Stimulated activated naive CD8-positive, alpha-beta T cell treated with anti-CD3 and anti-CD28 coated beads, Interleukin-15, Interleukin-2, amounts not matched to agents 100 ng/mL and 50 ng/mL, for 24 hours (primary cell): ENCODE data around the gene LSAMP.

Source experiments
- H3K27ac Mint-ChIP-seq: one replicate; pipeline ENCODE4 v1.8.0; 2021; ENCODE audit warnings: mild to moderate bottlenecking, mixed read lengths
- H3K27me3 Mint-ChIP-seq: one replicate; pipeline ENCODE4 v1.8.0; 2021; ENCODE audit warnings: mixed read lengths
- H3K36me3 Mint-ChIP-seq: one replicate; pipeline ENCODE4 v1.8.0; 2021; ENCODE audit warnings: low read depth, mixed read lengths
- H3K4me1 Mint-ChIP-seq: one replicate; pipeline ENCODE4 v1.8.0; 2021; ENCODE audit warnings: low read depth, mixed read lengths
- H3K4me3 Mint-ChIP-seq: one replicate; pipeline ENCODE4 v1.8.0; 2021; ENCODE audit warnings: mild to moderate bottlenecking, mixed read lengths
- H3K9me3 Mint-ChIP-seq: one replicate; pipeline ENCODE4 v1.8.0; 2021; ENCODE audit warnings: mixed read lengths

LSAMP gene

DNA sequence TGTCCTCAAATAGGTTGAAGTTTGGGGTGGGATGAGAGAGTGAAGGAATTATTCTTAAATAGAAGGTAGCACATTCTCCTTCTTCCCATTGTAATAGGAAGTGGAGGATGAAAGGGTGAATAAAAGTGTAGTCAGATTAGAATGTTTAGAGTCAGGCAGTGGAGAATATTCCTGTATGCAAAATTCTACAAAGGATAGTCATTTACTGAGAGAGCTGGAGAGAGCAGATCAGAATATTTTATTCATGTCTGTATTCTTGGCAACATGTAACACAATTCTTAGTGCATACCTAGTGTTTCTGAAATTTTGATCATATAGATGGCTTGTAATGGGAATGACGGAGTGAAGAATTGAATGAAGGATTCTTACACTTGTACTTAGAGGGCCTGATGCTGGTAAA lies 139.1 kb downstream of the LSAMP start:
- Mint-ChIP-seq H3K36me3 (no peaks in the 10 kb centered on the region), H3K27me3 (no peaks in the 10 kb centered on the region), H3K4me1 (no peaks in the 10 kb centered on the region), H3K4me3 (no peak overlapping the region), H3K9me3 (peaks cover 4% of the 10 kb centered on the region), H3K27ac (no peak overlapping the region)

DNA sequence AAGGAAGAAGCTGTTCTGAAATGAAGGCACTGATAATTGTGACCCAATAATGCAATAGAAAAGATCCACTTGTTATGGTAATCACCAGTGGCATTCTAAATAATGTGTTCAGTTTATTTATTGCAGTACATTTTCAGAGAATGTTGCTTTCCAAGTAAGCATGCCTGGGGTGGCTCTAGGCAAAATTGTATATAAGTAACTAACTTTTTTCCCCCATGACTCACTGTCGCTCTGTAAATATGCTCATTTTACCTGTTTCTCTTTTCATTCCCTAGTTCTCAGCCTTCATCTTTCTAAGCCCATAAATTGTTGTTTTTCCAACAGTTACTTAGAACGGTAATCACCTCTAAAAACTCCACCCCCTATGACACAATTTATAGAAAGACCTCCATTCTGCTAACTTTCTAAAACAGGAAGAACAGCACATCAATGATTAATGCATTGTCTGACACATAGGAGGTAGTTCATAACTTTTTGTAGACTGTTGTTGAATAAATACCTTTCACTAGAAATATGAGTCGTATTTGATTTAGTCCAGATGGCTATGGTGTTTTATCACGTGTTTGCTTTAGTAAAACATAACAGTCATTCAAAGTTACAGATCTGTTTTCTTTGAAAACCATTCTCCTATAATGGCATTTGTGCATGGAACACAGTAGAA lies 143.1 kb downstream of the LSAMP start:
- Mint-ChIP-seq H3K36me3 (no peaks in the 10 kb centered on the region), H3K4me3 (no peak overlapping the region), H3K4me1 (no peaks in the 10 kb centered on the region), H3K27me3 (no peaks in the 10 kb centered on the region), H3K9me3 (peaks cover 9% of the 10 kb centered on the region), H3K27ac (no peak overlapping the region)

- no peak overlapping the region for H3K4me3 Mint-ChIP-seq
- no peaks in the 10 kb centered on the region for H3K36me3 Mint-ChIP-seq
- no peaks in the 10 kb centered on the region for H3K4me1 Mint-ChIP-seq
- no peaks in the 10 kb centered on the region for H3K27me3 Mint-ChIP-seq
- H3K27ac Mint-ChIP-seq = no peak overlapping the region
- H3K9me3 Mint-ChIP-seq = peaks cover 9% of the 10 kb centered on the region
These were observed 143.9 kb downstream of the LSAMP start for GRCh38 chr3:116301422-116301821.

- Mint-ChIP-seq H3K27me3 (no peaks in the 10 kb centered on the region), H3K36me3 (no peaks in the 10 kb centered on the region), H3K9me3 (peaks cover 4% of the 10 kb centered on the region), H3K4me1 (no peaks in the 10 kb centered on the region), H3K4me3 (no peak overlapping the region), H3K27ac (no peak overlapping the region)
These were observed 145.1 kb downstream of the LSAMP start for GRCh38 chr3:116300226-116300625.

- Mint-ChIP-seq H3K9me3 (peaks cover 4% of the 10 kb centered on the region), H3K4me1 (no peaks in the 10 kb centered on the region), H3K36me3 (no peaks in the 10 kb centered on the region), H3K27ac (no peak overlapping the region), H3K27me3 (no peaks in the 10 kb centered on the region), H3K4me3 (no peak overlapping the region)
These were observed 145.6 kb downstream of the LSAMP start for GRCh38 chr3:116299646-116300081.

- Mint-ChIP-seq H3K36me3 (no peaks in the 10 kb centered on the region), H3K4me3 (no peak overlapping the region), H3K9me3 (peaks cover 4% of the 10 kb centered on the region)
These were observed 147.1 kb downstream of the LSAMP start for GRCh38 chr3:116298151-116298550.

GRCh38 chr3:116291141-116291540 lies 154.1 kb downstream of the LSAMP start:
- H3K4me3 Mint-ChIP-seq = no peak overlapping the region
- H3K27me3 Mint-ChIP-seq = no peaks in the 10 kb centered on the region
- H3K9me3 Mint-ChIP-seq = no peaks in the 10 kb centered on the region
- H3K27ac Mint-ChIP-seq = no peak overlapping the region
- no peaks in the 10 kb centered on the region for H3K4me1 Mint-ChIP-seq
- no peaks in the 10 kb centered on the region for H3K36me3 Mint-ChIP-seq

More at GRCh38 chr3:116298151-116298550, 147.1 kb downstream of the LSAMP start:
- Mint-ChIP-seq H3K27me3 (no peaks in the 10 kb centered on the region), H3K4me1 (no peaks in the 10 kb centered on the region), H3K27ac (no peak overlapping the region)

- no peaks in the 10 kb centered on the region for H3K4me1 Mint-ChIP-seq
- no peak overlapping the region for H3K4me3 Mint-ChIP-seq
- H3K36me3 Mint-ChIP-seq = no peaks in the 10 kb centered on the region
- no peak overlapping the region for H3K27ac Mint-ChIP-seq
- H3K9me3 Mint-ChIP-seq = no peaks in the 10 kb centered on the region
- H3K27me3 Mint-ChIP-seq = no peaks in the 10 kb centered on the region
These were observed 156.8 kb downstream of the LSAMP start for GRCh38 chr3:116288485-116288884.

GRCh38 chr3:116285781-116286421 lies 159.4 kb downstream of the LSAMP start:
- Mint-ChIP-seq H3K36me3 (no peaks in the 10 kb centered on the region), H3K4me1 (no peaks in the 10 kb centered on the region), H3K4me3 (no peak overlapping the region), H3K9me3 (peaks cover 2% of the 10 kb centered on the region), H3K27ac (no peak overlapping the region), H3K27me3 (no peaks in the 10 kb centered on the region)

DNA sequence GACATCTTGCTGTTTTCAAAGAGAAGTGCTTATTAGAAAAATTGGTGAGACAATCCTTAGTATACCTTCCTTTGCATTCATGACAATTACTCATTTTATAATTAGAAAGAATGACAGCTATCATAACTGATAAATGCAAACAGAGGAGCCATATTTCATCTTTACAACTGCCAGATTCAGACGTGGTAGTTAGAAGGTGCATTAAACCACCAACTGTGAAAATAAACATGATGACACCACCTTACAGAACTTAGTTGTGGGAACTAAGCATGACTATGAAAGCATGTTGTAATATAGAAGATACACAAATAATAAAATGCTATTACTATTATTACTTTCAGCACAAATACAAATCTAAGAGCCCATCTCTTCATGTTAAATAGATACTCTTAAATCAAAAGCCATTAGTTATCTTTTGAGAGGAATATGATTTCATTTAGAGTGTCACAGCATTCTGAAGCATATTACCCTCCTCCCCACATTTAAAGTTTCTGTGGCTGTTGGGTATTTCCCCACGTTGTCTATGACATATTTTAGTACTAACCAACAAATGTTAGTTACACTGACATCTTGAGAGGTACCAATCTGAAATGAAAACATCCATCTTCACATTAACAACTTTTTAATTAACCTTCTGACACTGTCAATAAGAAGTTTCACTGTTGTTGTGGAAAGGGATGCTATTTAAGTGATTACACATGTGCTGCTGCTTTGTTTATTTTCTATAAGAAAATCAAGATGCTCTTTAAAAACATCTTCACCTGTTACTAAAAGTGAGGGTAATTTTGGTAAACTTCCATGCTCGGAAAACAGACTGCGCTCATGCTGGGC lies 163.8 kb downstream of the LSAMP start:
- no peak overlapping the region for H3K27ac Mint-ChIP-seq
- no peaks in the 10 kb centered on the region for H3K4me1 Mint-ChIP-seq
- H3K27me3 Mint-ChIP-seq = no peaks in the 10 kb centered on the region
- peaks cover 8% of the 10 kb centered on the region for H3K9me3 Mint-ChIP-seq
- H3K4me3 Mint-ChIP-seq = no peak overlapping the region
- H3K36me3 Mint-ChIP-seq = no peaks in the 10 kb centered on the region

- H3K27me3 Mint-ChIP-seq = no peaks in the 10 kb centered on the region
- H3K27ac Mint-ChIP-seq = no peak overlapping the region
- no peak overlapping the region for H3K4me3 Mint-ChIP-seq
- no peaks in the 10 kb centered on the region for H3K4me1 Mint-ChIP-seq
- peaks cover 8% of the 10 kb centered on the region for H3K9me3 Mint-ChIP-seq
- no peaks in the 10 kb centered on the region for H3K36me3 Mint-ChIP-seq
These were observed 165.1 kb downstream of the LSAMP start for GRCh38 chr3:116280130-116280740.

- no peaks in the 10 kb centered on the region for H3K4me1 Mint-ChIP-seq
- peaks cover 8% of the 10 kb centered on the region for H3K9me3 Mint-ChIP-seq
- H3K36me3 Mint-ChIP-seq = no peaks in the 10 kb centered on the region
- no peak overlapping the region for H3K27ac Mint-ChIP-seq
- no peak overlapping the region for H3K4me3 Mint-ChIP-seq
- no peaks in the 10 kb centered on the region for H3K27me3 Mint-ChIP-seq
These were observed 168.6 kb downstream of the LSAMP start for GRCh38 chr3:116276675-116277074.

GRCh38 chr3:116270056-116270455 lies 175.2 kb downstream of the LSAMP start:
- no peaks in the 10 kb centered on the region for H3K9me3 Mint-ChIP-seq
- H3K4me1 Mint-ChIP-seq = no peaks in the 10 kb centered on the region
- H3K27me3 Mint-ChIP-seq = no peaks in the 10 kb centered on the region
- H3K36me3 Mint-ChIP-seq = no peaks in the 10 kb centered on the region
- no peak overlapping the region for H3K27ac Mint-ChIP-seq
- no peak overlapping the region for H3K4me3 Mint-ChIP-seq

DNA sequence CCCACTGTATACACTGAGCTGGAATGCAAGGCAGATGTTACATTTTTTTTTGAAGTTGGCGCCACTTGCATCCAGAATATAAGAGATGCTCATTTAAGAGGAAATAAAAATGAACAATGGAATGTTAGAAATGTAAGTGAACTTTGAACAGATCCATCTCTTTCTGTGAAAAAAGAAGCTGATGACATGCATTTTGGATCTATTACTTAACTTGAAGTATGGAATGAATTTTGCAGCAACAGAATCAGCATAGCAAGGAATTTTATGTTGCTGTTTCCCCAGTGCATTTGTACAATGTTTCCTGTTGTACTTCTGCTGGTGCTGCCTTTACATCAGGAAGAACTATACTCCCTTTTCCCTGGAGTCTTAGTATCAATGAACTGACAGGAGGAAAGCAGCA lies 178.2 kb downstream of the LSAMP start:
- Mint-ChIP-seq H3K4me1 (no peaks in the 10 kb centered on the region), H3K4me3 (no peak overlapping the region), H3K9me3 (no peaks in the 10 kb centered on the region), H3K36me3 (no peaks in the 10 kb centered on the region), H3K27me3 (no peaks in the 10 kb centered on the region), H3K27ac (no peak overlapping the region)
